Measurements from ENCODE around the gene PGAP1.

DNA sequence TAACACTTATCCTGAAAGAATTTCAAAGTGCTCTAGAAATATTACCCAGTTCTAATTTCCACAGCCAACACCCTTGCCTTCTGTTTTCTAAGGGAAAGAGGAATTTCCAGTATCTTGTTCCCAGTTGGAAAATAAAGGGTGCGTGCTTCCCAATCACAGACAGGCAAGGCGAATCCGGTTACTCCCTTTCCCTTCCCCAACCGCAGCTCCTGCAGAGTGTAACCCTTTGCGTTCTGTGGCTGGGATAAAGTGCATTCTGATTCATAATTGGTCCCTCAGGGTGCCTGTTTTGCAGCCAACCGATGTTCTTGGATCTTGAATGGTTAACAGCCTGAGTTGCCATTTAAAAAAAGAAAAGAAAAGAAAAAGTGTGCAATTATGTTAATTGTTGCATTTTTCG, 40.6 kb upstream of the PGAP1 start:
- no peak for TF ChIP-seq TAF1 (IDR thresholded peaks at IDR 0.05; ENCODE audit: borderline replicate concordance, insufficient read depth, low read length)
- no peak for TF ChIP-seq FOXP2 (optimal IDR thresholded peaks at IDR 0.05; ENCODE audit: borderline replicate concordance, extremely low read depth, extremely low read length, insufficient read depth)
- TF ChIP-seq POLR2AphosphoS5 (IDR thresholded peaks at IDR 0.05; ENCODE audit: low read depth, low read length), result no peak
